HL-60/S4 treated with retinoic acid at 250 ng/mL for 4 days and 3 days (cell line): ENCODE measurements around the gene KIF5A.

ENCODE experiments used
- in situ Hi-C: fragments of 300-500 bp; cut with MboI; formaldehyde crosslinking; loops from 2 replicates; pipeline ENCODE4 v1.7.0; 2022; ENCODE audit warnings: low sequenced_read_pairs

The KIF5A gene

GRCh38 chr12:57518920-57519795 is 30.7 kb upstream of the KIF5A start:
- in situ Hi-C loops, result no loop called here

- in situ Hi-C loops, result no loop called here
These were observed 30.1 kb upstream of the KIF5A start for GRCh38 chr12:57519796-57520052.

GRCh38 chr12:57520053-57520818 is 29.6 kb upstream of the KIF5A start, which contains the start of gene DDIT3:
Gene DDIT3 (minus strand): TSS chr12:57520514. CDS start chr12:57517406, 3,108 bp downstream.
- in situ Hi-C loops, result no loop called here

- in situ Hi-C loops, result no loop called here
These were observed 28.3 kb upstream of the KIF5A start for GRCh38 chr12:57521525-57522010.

- in situ Hi-C loops, result no loop called here
These were observed 27.6 kb upstream of the KIF5A start, which contains the start of gene MBD6 for GRCh38 chr12:57522011-57522886. Gene MBD6 (plus strand): TSS chr12:57522824. CDS start chr12:57524304, 1,480 bp downstream.

- in situ Hi-C loops, result no loop called here
These were observed 26.7 kb upstream of the KIF5A start for GRCh38 chr12:57522887-57523705.

- in situ Hi-C loops, result no loop called here
These were observed 25.9 kb upstream of the KIF5A start for GRCh38 chr12:57523706-57524614.

GRCh38 chr12:57524814-57525614 is 24.8 kb upstream of the KIF5A start:
- in situ Hi-C loops, result no loop called here

- in situ Hi-C loops, result no loop called here
These were observed 24.0 kb upstream of the KIF5A start for GRCh38 chr12:57525615-57526383.

GRCh38 chr12:57526477-57527126 is 23.2 kb upstream of the KIF5A start:
- in situ Hi-C loops, result no loop called here

GRCh38 chr12:57527184-57527583 is 22.7 kb upstream of the KIF5A start:
- in situ Hi-C loops, result no loop called here

- in situ Hi-C loops, result no loop called here
These were observed 21.7 kb upstream of the KIF5A start for GRCh38 chr12:57528176-57528575.

GRCh38 chr12:57528831-57529555 is 20.9 kb upstream of the KIF5A start:
- in situ Hi-C loops, result no loop called here

GRCh38 chr12:57529831-57530230 is 20.0 kb upstream of the KIF5A start:
- in situ Hi-C loops, result no loop called here

GRCh38 chr12:57530396-57531142 is 19.3 kb upstream of the KIF5A start:
- in situ Hi-C loops, result no loop called here

GRCh38 chr12:57531836-57532235 is 18.0 kb upstream of the KIF5A start:
- in situ Hi-C loops, result no loop called here
